Body of pancreas (tissue), 4 donors: Measurements from ENCODE around the gene NET1.
"Not testable (repeated sequence)": the region's sequence is repeated elsewhere in the genome, so short reads cannot be mapped to it uniquely, and the experiment has no call there.

ENCODE experiments used
- POLR2A ChIP-seq, 3 donors: fragments of 450-650 bp; IDR thresholded peaks; one replicate each; pipeline ENCODE4 v1.6.1; 2016; ENCODE audit warnings: antibody characterized with exemption in 3 of 3, mild to moderate bottlenecking in 2 of 3
- TF ChIP-seq, protein P1 (sequence below), 7 experiments: fragments of 450-650 bp in 4 of 7; fragments of 200-600 bp in 3 of 7; sonication (generic) in 3 of 7; IDR thresholded peaks; one replicate each; pipeline ENCODE4 v1.5.1; 2016 to 2019; ENCODE audit warnings: antibody characterized with exemption in 7 of 7

DNA sequence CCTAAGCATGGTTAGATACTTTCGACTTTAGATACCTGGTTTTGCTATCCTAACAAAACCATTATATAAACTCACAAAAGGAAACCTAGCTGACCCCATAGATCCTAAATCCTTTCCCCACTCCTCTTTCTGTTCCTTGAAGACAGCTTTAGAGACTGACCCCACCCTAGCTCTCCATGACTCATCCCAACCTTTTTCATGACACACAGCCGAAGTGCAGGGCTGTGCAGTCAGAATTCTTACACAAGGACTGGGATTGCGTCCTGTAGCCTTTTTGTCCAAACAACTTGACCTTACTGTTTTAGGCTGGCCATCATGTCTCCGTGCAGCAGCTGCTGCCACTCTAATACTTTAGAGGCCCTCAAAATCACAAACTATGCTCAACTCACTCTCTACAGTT, 62.3 kb downstream of the NET1 start:
- TF ChIP-seq, protein P1, sequence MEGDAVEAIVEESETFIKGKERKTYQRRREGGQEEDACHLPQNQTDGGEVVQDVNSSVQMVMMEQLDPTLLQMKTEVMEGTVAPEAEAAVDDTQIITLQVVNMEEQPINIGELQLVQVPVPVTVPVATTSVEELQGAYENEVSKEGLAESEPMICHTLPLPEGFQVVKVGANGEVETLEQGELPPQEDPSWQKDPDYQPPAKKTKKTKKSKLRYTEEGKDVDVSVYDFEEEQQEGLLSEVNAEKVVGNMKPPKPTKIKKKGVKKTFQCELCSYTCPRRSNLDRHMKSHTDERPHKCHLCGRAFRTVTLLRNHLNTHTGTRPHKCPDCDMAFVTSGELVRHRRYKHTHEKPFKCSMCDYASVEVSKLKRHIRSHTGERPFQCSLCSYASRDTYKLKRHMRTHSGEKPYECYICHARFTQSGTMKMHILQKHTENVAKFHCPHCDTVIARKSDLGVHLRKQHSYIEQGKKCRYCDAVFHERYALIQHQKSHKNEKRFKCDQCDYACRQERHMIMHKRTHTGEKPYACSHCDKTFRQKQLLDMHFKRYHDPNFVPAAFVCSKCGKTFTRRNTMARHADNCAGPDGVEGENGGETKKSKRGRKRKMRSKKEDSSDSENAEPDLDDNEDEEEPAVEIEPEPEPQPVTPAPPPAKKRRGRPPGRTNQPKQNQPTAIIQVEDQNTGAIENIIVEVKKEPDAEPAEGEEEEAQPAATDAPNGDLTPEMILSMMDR (IDR thresholded peaks at IDR 0.05) = not testable (repeated sequence)
- not testable (repeated sequence) for TF ChIP-seq POLR2A (IDR thresholded peaks at IDR 0.05)
